SK-N-MC (cell line): Measurements from ENCODE around the gene ACER1.

Source experiments
- EZH2 ChIP-seq: fragments of 200-600 bp; sonication (generic); IDR thresholded peaks from one replicate; pipeline ENCODE4 v1.6.1; 2017; ENCODE audit warnings: antibody characterized with exemption
- POLR2AphosphoS5 ChIP-seq: IDR thresholded peaks from 2 replicates; pipeline ENCODE4 v1.6.1; 2012; ENCODE audit warnings: mild to moderate bottlenecking, low read depth, low read length, borderline replicate concordance

DNA sequence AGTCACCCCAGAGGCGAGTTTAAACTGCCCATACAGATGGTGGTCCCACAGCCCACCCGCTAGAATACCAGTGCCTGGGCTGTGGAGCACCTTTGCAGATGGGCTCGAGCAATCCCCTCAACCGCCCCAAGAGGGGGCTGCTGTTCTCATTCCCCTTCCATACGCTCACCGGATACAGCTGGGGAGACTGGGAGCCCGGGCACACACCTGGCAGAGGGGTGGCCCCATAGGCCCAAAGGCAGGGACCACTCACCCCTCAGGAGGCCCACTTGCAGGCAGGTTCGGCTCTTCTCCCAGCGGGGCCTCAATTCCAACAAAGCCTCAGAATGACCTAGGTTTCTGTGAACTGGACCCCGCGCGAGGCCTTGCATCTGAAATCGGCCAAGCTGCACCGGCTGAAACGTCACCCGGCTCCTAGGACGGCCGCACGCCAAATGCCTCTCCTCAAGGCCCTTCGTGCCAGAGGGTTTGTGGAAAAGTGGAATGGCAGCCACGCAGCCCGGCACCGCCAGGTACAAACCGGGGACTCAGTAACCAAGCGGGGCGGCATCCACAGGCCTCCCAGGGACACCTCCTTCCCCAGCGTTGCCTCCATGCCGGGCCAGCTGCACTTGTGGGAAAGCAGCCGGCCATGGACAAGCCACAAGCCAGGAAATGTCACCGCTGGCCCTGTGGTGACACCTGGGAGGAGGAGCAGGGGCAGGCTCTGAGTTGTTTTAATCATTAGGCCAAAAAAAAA is 72.3 kb downstream of the ACER1 start:
- no peak for TF ChIP-seq EZH2
- no peak for TF ChIP-seq POLR2AphosphoS5
